Fibroblast of skin of left quadriceps (primary cell): ENCODE results near the gene OARD1.
A peak's percentile ranks its signal among the peaks of the same experiment; 100 is the strongest.
"Not testable (repeated sequence)": the region's sequence is repeated elsewhere in the genome, so short reads cannot be mapped to it uniquely, and the experiment has no call there.

ENCODE experiments used
- DNase-seq, 2 experiments: peaks; one replicate each; pipeline ENCODE4 v3.0.0-alpha.2; 2013; ENCODE audit warnings: low read depth in 2 of 2

OARD1 gene, protein sequence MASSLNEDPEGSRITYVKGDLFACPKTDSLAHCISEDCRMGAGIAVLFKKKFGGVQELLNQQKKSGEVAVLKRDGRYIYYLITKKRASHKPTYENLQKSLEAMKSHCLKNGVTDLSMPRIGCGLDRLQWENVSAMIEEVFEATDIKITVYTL

DNA sequence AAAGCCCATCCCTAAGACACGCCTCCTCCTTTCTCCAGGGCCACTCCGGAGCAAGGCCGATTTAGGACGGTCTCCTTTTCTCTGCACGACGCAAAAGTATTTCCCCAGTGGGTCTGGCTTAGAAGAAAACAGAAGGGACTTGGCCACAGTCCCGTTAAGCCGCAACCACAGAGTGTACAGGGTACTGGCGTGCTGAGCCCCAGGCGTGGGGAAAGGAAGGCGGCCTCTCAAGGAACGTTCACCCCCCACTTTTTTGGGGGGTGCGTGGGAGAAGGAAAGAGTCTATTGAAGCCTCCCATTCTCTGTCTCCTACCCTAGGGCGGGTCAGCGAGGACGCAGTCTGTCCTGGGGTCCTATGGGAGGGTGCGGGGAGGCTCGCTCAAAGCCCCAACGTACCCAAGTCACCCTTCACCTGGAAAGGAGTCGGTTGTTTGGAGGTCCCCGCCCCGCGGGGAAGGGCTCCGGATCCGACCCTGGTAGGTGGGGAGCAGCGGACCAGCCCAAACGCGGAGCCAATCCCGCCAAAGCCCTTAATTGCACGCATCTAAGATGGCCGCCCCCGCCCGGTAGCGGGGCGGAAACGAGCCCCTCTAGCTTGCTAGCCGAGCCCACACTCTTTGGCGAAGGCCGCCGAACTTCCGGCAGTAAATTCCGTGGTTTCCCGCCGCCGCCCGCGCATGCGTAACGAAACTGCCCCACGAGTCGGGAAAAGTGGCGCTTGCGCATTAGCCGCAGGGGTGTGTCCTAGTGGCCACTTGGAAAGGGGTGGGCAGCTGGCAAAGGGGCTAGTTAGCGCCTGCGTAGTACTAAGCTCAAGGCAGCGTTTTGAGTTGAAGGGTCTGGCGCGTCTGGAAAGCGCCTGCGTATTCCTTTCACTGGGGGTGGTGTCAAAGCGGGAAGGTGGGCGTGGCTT lies at the start of gene OARD1:
Gene OARD1, minus strand, starts transcription at position 434 of the 913 bp plus-strand sequence. CDS start 722 bp downstream, outside the sequence.
- DNase-seq: peak; percentile 99 to 100

DNA sequence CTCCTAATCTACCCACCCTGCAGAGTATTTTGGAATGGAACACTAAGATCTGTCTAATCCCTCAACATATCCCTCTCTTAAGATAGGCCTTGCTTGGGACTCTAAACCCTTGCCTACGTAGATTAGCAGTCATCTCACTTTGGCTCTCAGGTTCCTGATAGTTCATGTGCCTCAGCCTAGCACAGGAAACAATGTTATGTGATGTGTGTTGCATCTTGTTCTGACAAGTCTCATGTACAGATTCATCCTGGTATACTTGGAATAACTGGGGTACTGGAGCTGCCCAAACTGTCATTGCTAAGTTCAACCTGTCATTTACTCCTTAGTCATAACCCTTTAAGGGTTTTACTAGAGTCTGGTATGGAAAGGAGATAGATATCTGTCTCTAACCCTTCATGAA lies 47.9 kb upstream of the OARD1 start:
- no peak for DNase-seq

DNA sequence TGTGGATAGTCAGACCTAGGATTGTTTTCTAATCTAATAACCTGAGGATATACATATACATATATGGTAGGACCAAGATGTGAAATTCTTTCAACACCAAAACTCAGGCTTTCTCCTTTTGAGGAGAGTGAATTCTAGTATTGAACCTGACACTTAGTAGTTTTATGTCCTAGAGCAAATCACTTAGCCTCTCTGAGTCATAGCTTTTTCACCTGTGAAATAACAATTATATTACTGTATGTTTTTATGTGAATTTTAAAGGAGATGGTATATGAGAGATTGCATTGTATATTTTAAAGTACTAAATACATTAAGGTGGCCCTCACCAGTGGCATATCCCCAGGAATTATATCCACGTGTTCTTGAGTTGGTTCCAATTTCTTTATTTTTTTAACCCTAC lies 47.4 kb upstream of the OARD1 start:
- no peak for DNase-seq

DNA sequence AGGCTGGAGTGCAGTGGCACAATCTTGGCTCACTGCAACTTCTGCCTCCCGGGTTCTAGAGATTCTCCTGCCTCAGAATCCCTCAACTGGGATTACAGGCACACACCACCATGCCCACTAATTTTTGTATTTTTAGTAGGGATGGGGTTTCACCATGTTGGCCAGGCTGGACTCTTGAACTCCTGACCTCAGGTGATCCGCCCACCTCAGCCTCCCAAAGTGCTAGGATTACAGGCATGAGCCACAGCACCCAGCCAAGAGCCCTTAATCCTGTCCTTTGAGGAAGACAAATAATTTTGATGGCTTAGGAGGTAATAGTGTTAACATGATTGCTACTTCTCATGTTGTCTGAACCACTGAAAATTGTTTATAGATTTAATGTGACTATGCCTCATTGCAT lies 42.9 kb upstream of the OARD1 start:
- DNase-seq: not testable (repeated sequence)

DNA sequence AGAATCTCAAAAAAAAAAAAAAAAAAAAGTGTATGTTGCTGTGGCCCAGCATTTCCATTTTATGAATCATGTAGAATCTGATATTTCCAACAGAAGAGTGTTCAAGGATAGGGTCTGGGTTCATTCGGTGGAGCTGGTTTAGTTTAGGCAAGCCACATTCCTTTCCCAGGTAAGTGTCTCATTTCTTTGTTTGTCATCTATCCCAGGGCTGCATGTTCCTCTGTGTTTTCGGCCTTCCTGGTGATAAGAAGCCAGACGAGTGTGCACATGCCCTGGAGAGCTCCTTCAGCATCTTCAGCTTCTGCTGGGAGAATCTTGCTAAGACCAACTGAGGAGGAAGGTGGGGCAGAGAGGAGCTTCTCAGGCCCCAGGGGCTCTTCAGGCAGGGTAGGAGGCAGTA lies 38.9 kb upstream of the OARD1 start:
- no peak for DNase-seq

DNA sequence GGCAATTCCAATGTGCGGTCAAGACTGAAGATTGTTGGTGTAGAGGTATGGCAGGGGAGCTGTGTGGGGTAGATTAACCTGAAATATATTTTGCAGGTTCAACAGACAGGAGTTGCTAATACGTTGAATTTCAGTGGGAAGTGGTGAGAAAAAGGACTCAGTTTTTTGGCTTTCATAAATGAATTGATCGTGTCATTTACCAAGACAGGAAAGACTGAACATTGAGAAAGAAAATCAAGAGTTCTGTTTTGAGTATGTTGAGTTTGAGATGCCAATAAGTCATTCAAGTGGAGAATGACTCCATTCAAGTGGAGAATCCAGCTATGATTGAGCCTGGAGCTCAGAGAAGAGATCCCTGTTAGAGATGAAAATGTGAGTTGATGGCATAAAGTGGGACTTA lies 31.7 kb upstream of the OARD1 start:
- DNase-seq: no peak

DNA sequence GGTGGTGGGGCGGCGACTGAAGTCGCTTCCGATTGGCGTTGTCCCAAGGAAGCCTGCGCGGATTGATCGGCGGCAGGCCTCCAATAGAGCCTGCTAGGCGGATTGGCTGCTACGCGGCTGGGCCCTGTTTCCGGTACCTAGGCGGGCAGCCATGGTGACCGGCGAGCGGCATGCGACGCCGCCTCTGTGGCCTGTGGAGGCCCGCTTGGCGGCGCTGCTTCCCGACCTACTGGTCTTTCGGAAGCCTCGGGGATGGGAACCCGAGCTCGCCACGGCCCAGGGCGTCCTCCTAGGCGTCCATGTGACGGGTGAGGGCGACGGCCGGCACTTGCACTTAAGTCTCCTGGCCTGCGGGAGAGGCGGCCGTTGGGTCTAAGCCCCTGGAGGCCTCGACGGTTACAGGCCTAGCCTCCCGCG lies 28.7 kb upstream of the OARD1 start:
- DNase-seq: no peak

DNA sequence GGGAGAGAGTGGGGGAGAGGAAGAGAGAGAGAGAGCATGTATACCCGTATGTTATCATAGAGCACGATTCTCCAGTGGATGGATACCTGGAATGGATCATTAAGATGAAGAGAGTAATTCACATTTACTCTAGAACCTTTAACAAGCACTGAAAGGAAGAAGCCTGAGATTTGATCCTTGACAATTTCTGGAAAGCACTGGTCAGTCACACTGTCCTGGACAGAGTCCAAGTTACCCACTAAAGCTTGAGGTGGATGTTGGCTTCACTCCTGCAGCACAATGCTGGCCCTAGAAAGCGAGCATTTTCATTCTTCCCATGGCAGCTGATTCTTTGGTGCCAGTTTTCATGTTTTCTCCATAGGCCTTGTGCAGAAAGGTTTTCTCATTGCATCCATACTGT lies 26.2 kb upstream of the OARD1 start:
- DNase-seq: no peak

DNA sequence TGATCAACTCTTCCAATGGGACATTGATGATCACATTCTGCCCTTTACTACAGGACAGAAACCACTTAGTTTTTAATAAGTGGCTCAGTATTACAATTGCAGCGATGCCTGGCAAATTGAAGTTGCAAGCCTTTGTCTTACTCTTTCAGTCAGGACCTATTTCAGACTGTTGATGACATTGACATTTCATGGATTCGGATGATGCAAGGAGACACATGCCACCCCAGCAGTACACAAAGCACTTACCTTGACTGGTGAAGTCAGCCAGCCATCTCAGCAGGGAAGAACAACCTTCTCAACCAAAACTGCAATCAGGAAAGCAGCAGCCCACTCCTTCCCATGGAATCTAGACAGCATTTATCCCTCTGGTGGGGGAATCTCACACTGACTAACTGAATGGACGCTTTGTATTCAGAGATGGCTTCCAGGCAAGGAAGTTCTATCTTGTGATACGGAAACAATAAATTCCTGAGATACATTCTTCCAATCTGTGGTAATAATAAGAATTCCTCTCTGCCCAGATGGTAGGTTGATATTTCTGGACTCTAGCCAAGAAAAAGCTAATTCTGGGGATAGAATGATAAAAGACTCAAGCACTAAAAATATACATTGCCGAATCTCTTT lies 25.4 kb upstream of the OARD1 start:
- DNase-seq: peak; percentile 70 to 72

DNA sequence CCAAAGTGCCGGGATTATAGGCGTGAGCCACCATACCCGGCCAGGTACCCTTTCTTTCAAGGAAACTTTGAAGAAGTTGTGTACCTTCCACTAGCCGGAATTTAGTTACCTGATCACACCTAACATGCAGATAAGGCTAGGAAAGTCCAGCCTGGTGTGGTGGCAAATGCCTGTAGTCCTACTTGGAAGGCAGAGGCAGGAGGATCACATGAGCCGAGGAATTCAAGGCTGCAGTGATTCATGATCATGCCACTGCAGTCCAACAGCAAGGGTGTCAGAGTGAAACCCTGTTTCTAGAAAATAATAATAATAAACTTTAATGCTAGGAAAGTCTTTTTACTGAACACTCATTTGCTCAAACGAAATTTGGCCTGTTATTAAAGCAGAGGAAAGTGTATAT lies 21.6 kb upstream of the OARD1 start:
- no peak for DNase-seq

DNA sequence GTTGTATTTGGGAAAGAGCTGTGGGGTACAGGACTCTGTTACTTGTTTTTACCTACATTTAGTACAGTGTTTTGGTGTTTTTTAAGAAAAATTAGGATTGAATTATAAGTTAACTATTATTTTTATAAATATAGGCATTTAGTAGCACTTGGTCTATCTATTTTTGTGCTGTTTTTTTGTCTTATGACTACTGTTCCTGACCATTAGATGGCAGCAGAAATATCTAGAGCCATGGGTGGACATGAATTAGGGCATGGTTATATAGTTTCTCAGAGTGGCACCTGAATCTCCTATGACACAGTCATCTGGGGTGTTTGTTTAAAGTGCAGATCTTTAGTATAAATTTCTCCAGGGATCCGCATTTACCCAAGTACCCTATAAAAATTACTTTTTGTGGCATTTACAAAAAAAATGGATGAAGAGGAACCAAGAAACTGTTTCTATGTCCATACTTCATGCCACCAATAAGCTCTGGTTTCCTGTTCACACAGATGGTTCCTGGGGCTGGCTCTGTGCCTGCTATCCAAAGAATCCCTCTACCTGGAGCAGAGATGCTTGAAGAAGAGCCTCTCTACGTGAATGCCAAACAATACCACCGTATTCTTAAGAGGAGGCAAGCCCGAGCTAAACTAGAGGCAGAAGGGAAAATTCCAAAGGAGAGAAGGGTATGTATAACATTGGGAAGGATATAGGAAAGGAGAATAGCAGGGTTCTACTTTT lies 20.4 kb upstream of the OARD1 start:
- no peak for DNase-seq

DNA sequence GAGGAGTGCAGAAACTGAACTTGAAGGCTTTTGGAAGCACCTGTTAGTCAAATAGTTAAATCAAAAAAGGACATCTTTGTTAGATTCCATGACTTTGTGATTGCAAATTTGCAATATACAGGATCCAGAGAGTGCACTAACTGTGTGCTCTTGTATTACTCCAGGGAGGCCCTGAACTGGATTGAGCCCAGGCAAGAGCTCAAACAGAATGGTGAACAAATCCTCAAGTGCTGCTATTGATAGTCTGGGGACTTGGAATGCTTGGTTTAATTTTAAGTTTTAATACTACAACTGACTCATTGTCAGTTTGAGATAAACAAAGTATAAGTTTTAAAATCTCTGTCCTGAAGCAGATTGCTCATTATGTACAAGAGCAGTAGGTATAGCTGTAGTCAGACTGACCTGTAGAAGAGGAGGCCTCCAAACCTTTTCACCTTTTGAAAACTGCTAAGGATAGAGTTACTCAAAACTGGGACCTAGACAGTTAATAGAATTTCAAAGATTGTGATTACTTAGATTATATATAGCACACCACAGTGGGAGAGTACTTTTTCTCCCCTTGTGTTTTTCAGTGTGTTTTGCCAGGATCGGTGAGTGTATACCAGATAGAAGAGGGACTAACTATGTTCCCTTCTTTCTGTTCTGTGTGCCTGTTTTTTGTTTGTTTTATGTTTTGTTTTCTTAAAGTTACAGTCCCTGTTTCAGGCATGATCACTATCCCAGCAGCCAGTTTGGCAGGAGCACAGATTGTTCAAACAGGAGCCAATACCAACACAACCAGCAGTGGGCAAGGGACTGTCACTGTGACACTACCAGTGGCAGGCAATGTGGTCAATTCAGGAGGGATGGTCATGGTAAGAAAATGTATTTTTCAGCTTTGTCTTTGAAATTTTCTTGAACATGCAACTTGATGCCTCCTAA lies 18.9 kb upstream of the OARD1 start:
- no peak for DNase-seq

DNA sequence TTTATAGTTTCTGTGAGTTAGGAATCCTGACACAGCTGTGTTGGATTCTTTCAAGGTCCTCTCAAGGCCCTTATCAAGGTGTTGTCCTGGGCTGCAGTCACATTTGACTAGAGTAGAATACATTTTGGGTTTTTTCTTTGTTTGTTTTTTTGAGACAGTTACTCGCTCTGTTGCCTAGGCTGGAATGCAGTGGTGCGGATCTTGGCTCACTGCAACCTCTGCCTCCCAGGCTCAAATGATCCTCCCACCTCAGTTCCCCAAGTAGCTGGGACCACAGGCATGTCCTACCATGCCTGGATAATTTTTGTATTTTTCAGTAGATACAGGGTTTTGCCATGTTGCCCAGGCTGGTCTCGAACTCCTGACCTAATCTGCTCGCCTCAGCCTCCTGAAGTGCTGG lies 16.3 kb upstream of the OARD1 start:
- no peak for DNase-seq

DNA sequence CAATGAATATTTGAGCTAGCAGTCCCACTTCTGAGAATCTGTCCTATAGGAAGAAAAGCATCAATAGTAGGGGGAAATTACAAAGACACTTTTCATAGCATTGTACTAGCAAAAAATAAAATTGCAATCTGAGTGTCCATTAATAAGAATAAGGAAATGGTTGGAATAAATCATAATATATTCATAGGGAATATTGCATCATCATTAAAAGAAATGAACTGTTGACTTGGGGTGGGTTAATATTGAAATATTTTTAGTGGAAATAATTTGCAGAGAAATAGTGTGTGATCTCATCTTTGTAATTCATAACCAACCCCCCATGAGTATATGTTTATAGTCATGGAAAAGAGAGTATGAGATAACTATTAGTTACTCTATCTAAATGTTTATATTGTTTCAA lies 13.0 kb upstream of the OARD1 start:
- no peak for DNase-seq

DNA sequence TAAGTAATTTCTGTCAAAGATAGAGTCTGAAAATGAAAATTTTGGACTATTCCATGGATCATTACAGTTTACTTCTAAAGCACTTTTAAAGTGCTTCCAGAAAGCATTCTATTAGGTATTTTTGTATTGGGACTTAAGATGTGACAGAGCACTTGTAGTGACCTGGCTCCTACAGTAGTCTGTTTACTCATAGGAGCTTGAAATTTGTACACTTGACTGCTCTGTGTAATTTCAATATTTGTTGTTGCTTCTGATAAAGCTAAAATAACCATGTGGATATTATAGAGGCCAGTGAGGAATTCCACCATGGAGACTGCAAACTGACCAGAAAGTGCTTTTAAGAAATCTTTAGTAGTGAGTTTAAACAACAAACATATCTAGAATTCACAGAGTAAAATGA lies 10.9 kb upstream of the OARD1 start:
- no peak for DNase-seq

DNA sequence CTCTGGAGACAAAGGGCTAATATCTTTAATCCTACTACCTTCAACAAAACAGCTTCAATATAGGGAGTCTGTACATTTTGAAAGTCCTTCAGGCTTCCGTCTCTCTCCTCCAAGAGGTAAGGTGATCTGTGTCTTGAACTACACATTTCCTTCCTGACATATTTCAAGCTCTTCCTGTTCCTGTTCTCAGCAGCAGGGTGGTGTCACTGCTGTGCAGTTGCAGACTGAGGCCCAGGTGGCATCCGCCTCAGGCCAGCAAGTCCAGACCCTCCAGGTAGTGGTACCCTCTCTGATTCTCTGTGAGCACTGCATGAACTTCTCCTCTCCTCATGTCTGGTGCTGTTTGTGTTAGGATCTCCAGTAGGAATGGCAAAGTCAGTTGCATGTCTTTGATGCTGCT lies 8.5 kb upstream of the OARD1 start:
- DNase-seq: no peak

DNA sequence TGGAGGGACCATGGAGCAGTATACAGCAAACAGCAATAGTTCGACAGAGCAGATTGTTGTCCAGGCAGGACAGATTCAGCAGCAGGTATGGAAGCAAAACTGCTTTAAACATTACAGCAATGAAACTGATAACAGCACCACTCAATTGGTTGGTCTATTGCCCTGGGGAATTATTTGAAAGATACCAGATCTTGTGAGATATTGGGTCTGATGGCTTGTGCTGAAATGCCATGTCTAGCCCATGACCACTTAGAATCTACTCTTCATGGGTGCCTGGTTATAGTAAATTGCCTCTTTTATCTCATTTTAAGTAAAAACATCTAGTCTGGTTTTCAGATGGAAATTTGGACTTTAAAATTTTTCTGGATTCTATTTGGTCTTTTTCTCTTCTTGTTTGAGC lies 6.9 kb upstream of the OARD1 start:
- DNase-seq: no peak

DNA sequence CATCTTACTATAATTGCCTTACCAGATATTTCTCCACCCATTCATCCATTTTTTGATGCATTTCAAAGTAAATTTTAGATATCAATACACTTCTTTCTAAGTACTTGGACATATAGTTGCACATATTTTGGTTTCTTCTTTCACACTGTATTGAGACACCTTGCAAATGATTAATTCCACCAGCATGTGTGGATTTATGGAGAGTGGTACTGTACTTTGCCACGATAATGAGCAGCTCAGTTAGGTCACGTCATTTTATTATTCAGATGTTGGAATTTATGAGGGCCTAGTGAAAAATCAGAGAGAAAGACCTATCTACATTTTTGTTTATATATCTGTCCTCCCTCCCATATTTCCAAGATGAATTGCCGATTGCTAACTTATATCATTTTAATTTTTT lies 5.9 kb upstream of the OARD1 start:
- DNase-seq: no peak

DNA sequence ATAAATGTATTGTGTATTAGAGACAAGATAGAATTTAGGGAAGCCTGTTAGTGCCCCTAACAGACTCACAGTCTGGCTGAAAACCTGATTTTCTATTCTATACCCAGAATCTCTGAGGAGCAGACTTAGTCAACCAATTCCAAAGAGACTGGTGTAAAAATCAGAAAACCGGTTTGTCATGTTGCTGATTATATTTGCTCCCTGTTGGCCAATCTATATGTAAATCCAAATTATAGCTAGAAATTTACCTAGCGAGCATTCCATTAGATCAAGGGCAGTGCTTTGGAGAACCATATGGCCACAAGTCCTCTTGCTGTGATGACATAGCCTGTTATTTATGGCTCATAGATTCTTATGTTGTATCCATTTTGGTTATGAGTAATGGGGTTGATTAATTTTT lies 5.4 kb upstream of the OARD1 start:
- no peak for DNase-seq

DNA sequence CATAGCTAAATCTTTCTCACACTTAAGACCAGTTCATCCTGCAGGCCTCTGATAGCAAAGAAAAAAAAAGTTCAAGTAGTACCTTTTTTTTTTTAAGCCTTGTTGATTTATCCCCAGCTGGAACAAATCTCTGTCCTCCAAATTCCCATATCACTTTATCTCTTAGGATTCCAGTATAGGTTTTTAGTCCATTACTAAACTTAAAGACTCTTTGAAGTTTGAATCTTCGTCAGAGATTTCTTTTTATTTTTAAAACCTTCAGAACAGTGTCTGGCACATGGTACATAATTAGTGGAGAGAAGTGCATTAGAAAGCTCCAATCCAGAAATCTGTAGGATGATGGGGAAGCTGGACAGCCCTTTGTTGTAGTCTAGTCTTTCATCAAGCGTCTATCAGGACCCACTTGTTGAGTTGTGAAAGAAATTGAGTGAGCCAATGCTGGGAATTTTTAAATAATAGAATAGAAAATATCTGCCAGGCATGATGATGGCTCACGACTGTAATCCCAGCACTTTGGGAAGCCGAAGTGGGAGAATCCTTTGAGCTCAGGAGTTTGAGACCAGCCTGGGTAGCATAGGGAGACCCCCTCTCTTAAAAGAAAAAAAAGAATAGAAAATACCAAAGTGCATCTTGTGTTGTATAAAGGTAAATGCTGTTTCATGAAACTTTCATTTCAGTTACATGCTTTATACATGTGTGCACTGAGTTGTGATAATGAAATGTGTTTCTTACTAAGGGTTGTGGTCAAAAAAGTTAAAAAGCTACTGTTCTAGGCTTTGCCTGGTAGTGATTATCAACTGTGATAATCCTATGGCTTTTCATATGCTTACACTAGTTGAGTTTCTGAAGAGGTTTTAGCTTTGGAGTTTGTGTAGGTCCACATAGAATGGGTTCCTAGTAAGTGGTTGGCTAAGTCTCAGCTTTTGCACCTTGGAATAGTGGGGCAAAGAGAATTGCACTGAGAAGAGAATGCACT lies 3.8 kb upstream of the OARD1 start:
- no peak for DNase-seq
